Common myeloid progenitor, CD34-positive (primary cell): ENCODE measurements around the gene TMEM61.

Experiments used
- CTCF ChIA-PET: fragments of 350-600 bp; sonication (Branson Sonifier 250); formaldehyde crosslinking; loops from one replicate; lab custom pipeline; 2021; ENCODE audit warnings: antibody characterized with exemption; lab: Charles Lee
- POLR2A ChIA-PET: fragments of 350-600 bp; sonication (Branson Sonifier 250); formaldehyde crosslinking; loops from one replicate; lab custom pipeline; 2021; ENCODE audit warnings: antibody characterized with exemption; lab: Charles Lee
- DNase-seq, 3 donors: peaks; one replicate each; pipeline versions ENCODE4 v3.0.0 to v3.0.0-alpha.2; 2013
- H3K27ac ChIP-seq, 2 experiments: 1 replicate in 1 of 2; 2 replicates in 1 of 2; pipeline ENCODE4 v1.7.0; 2013; ENCODE audit warnings: inconsistent platforms in 2 of 2, low read length in 2 of 2, mild to moderate bottlenecking in 2 of 2, low read depth in 1 of 2, moderate library complexity in 1 of 2; ENCODE audit not compliant: severe bottlenecking in 2 of 2, insufficient read depth in 1 of 2, poor library complexity in 1 of 2
- H3K27me3 ChIP-seq, 5 experiments: replicated peaks in 2 of 5; 1 replicate in 3 of 5; 2 replicates in 2 of 5; pipeline versions ENCODE4 v1.6.1 to v1.7.0; 2013; ENCODE audit warnings: low read length in 4 of 5, mild to moderate bottlenecking in 2 of 5, moderate library complexity in 2 of 5, inconsistent platforms in 1 of 5; ENCODE audit not compliant: insufficient read depth in 5 of 5, control insufficient read depth in 4 of 5
- H3K36me3 ChIP-seq, 4 experiments: 1 replicate in 2 of 4; 2 replicates in 2 of 4; pipeline versions ENCODE4 v1.6.1 to v1.7.0; 2013; ENCODE audit warnings: low read length in 3 of 4, control low read depth in 1 of 4, mild to moderate bottlenecking in 1 of 4; ENCODE audit not compliant: control insufficient read depth in 4 of 4, insufficient read depth in 4 of 4
- H3K4me1 ChIP-seq, 4 experiments: 1 replicate in 3 of 4; 2 replicates in 1 of 4; pipeline versions ENCODE4 v1.6.1 to v1.7.1; 2013; ENCODE audit warnings: low read length in 3 of 4, mild to moderate bottlenecking in 3 of 4, control low read depth in 1 of 4, inconsistent platforms in 1 of 4, moderate library complexity in 1 of 4; ENCODE audit not compliant: control insufficient read depth in 4 of 4, insufficient read depth in 4 of 4; ENCODE audit errors: control extremely low read depth in 1 of 4
- H3K4me3 ChIP-seq, 7 experiments: 1 replicate in 4 of 7; 2 replicates in 3 of 7; pipeline versions ENCODE4 v1.5.1 to v1.7.0; 2013; ENCODE audit warnings: mild to moderate bottlenecking in 7 of 7, low read length in 6 of 7, moderate library complexity in 6 of 7, inconsistent platforms in 2 of 7, low read depth in 2 of 7, control low read depth in 1 of 7; ENCODE audit not compliant: insufficient read depth in 4 of 7, control insufficient read depth in 1 of 7; ENCODE audit errors: extremely low read depth in 1 of 7
- H3K9me3 ChIP-seq, 5 experiments: 1 replicate in 4 of 5; 2 replicates in 1 of 5; pipeline versions ENCODE4 v1.6.1 to v1.7.1; 2013; ENCODE audit warnings: low read length in 4 of 5, mild to moderate bottlenecking in 2 of 5, inconsistent platforms in 1 of 5, low read depth in 1 of 5, moderate library complexity in 1 of 5; ENCODE audit not compliant: control insufficient read depth in 4 of 5, insufficient read depth in 2 of 5; ENCODE audit errors: control extremely low read depth in 1 of 5
- WGBS: methylation state at CpG from one replicate; pipeline ENCODE4 v1.1.5; 2013; ENCODE audit not compliant: insufficient coverage; 5-methylcytosine and 5-hydroxymethylcytosine counted together

The TMEM61 gene

DNA sequence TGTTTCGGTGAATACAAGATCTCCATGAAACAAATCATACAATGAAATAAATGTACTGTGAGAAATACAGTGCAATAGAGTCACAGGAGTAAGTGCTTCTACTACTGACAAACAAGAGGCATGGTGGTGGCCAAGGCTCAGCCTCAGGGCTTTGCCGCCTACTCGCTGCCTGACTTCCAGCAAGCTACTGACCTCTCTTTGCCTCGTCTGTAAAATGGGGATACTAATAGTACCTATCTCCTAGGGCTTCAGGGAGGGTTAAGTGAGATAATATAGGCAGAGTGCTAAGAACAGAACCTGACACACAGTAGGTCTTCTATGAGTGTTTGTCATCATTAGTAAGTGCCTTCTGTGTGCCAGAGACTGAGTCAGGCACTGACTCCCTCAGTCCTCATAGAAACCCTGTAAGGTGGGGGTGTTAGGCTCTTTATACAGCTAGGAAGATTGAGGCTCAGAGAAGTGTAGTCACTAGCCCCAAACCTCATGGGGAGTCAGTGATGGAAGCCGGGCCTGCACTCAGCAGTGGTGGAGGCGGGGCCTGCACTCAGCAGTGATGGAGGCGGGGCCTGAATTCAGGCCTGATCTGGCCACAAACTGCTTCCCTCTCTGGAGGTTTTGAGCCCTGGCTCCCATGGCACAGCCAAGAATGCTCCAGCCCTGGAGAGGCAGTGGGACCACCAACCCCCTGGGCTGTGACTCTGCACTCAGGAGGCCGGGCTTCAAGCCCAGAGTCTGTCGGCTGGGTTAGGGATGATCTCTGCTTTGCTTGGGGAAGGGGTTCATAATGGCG is 25.1 kb downstream of the TMEM61 start:
- ChIA-PET POLR2A (no interaction called here), CTCF (interaction anchor here (1.1 to 2.5 kb wide), 2 partner anchors 9 to 17 kb away, joined by 3 to 12 read pairs; no protein-coding TSS in a partner anchor)
- WGBS = 94% methylated on average over 9 of the region's 10 CpGs

GRCh38 chr1:55006931-55007330 is 26.5 kb downstream of the TMEM61 start:
- POLR2A ChIA-PET = no interaction called here
- Histone ChIP-seq H3K9me3 (peaks cover 0 to 6% (median 0%) of the 10 kb centered on the region in 5 experiments), H3K4me1 (no peaks in the 10 kb centered on the region), H3K36me3 (no peaks in the 10 kb centered on the region), H3K27ac (no peak overlapping the region), H3K4me3 (no peak overlapping the region), H3K27me3 (peaks cover 0 to 3% (median 0%) of the 10 kb centered on the region in 5 experiments)
- WGBS = 94% methylated on average over 8 of the region's 12 CpGs
- CTCF ChIA-PET = interaction anchor here (1.0 to 2.5 kb wide), 3 partner anchors 10 to 62 kb away, joined by 3 to 12 read pairs (median 4); no protein-coding TSS in a partner anchor
- no peak for DNase-seq

More for the DNA sequence above, 25.1 kb downstream of the TMEM61 start:
- H3K27ac ChIP-seq = no peak overlapping the region
- DNase-seq = no peak
- no peak overlapping the region for H3K4me3 ChIP-seq
- peaks cover 0 to 3% (median 0%) of the 10 kb centered on the region in 5 experiments for H3K27me3 ChIP-seq
- H3K36me3 ChIP-seq = no peaks in the 10 kb centered on the region
- H3K9me3 ChIP-seq = peaks cover 0 to 6% (median 0%) of the 10 kb centered on the region in 5 experiments
- no peaks in the 10 kb centered on the region for H3K4me1 ChIP-seq

GRCh38 chr1:55007625-55008024 is 27.2 kb downstream of the TMEM61 start:
- POLR2A ChIA-PET = no interaction called here
- Histone ChIP-seq H3K27me3 (peaks cover 0 to 1% (median 0%) of the 10 kb centered on the region in 5 experiments), H3K9me3 (peaks cover 0 to 6% (median 0%) of the 10 kb centered on the region in 5 experiments), H3K36me3 (no peaks in the 10 kb centered on the region), H3K4me1 (no peaks in the 10 kb centered on the region), H3K4me3 (no peak overlapping the region), H3K27ac (no peak overlapping the region)
- no peak for DNase-seq
- CTCF ChIA-PET = interaction anchor here (1.0 to 2.5 kb wide), 3 partner anchors 11 to 63 kb away, joined by 3 to 12 read pairs (median 4); no protein-coding TSS in a partner anchor
- 94% methylated on average over 3 of the region's 3 CpGs for WGBS

DNA sequence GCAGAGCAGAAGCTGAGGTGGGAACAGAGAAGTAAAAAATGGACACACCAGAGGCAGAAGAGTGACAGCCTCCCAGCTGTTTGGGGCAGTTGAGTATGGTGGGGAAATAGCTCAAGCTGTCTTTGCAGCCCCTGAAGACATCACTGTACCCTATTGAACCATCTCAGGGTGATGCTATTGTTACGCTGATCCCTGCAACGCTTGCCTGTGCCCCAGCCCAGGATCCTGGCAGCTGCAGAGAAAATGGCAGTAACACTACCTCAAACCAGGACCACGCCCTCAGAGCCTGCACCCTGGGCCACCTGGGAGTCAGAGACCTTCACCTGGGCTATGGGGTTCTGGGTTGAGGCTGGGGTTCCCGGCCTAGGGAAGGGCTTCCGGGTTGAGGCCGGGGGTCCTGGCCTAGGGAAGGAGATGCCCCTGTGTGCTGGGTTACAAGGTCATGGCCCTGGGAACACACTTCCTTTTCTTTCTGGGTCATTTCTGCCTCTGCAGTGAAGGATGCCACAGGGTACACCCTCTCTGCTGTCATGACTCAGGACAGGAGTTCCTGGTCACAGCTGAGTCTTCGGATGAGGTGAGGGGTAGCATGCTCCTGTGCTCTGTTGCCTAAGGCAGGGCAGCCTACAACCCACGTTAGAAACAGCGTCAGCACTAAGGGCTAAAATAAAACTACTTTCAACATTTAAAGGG is 29.9 kb downstream of the TMEM61 start:
- CTCF ChIA-PET = interaction anchor here (0.8 to 1.7 kb wide), 4 partner anchors 12 to 65 kb away, joined by 3 to 6 read pairs (median 4); no protein-coding TSS in a partner anchor
- POLR2A ChIA-PET = no interaction called here
- no peak overlapping the region for H3K4me3 ChIP-seq
- 95% methylated on average over 9 of the region's 9 CpGs for WGBS
- H3K27ac ChIP-seq = no peak overlapping the region
- no peaks in the 10 kb centered on the region for H3K4me1 ChIP-seq
- DNase-seq = no peak
- no peaks in the 10 kb centered on the region for H3K36me3 ChIP-seq
- peaks cover 0 to 6% (median 0%) of the 10 kb centered on the region in 5 experiments for H3K9me3 ChIP-seq
- H3K27me3 ChIP-seq = peaks cover 0 to 2% (median 2%) of the 10 kb centered on the region in 5 experiments

DNA sequence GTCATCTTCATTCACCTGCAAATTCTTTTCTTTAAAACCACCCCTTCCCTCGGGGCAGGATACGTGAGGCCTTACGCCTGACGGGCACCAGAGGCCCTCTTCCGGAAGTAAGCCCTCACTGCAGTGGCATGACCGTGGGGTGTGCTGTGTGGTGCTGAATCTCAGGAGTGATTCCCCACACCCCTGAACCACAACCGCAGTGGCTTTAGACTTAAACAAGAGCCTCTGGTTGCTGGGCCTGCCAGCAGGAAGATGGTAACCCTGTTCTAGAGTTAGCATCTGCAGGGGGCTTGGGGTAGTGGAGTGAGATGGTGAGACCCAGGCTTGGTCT is 30.4 kb downstream of the TMEM61 start:
- Histone ChIP-seq H3K9me3 (peaks cover 0 to 6% (median 0%) of the 10 kb centered on the region in 5 experiments), H3K4me1 (no peaks in the 10 kb centered on the region), H3K27me3 (peaks cover 0 to 3% (median 2%) of the 10 kb centered on the region in 5 experiments), H3K4me3 (no peak overlapping the region), H3K27ac (no peak overlapping the region), H3K36me3 (no peaks in the 10 kb centered on the region)
- ChIA-PET POLR2A (no interaction called here), CTCF (interaction anchor here (0.8 to 1.7 kb wide), 2 partner anchors 11 to 66 kb away, joined by 3 to 6 read pairs; no protein-coding TSS in a partner anchor)
- WGBS = 97% methylated on average over 6 of the region's 7 CpGs
- DNase-seq = peak in 2 of 3 donors; percentile 18 to 40

DNA sequence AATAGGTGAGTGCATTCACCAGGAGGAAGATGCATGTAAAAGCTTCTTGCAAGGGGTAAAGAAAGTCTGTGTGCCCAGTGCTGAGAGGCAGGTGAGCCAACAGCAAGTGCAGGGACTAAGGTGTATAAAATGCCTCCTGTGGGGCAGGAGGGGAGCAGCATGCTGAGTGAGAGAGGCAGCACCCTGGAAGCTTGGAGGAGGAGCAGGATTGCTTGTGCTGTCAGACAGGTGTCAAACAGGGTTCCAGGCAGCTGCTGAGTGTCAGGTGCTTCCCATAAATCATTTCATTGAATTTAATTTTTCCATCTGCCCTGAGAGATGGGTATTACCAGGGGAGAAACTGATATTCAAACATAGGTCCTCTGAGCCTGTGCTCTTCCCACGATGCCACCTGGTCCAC is 32.2 kb downstream of the TMEM61 start:
- H3K4me3 ChIP-seq = no peak overlapping the region
- WGBS = 100% methylated on average over 1 of the region's 1 CpG
- CTCF ChIA-PET = interaction anchor here (1.0 to 1.8 kb wide), 3 partner anchors 9 to 11 kb away, joined by 4 to 5 read pairs (median 4); no protein-coding TSS in a partner anchor

More for the DNA sequence above, 32.2 kb downstream of the TMEM61 start:
- Histone ChIP-seq H3K4me1 (no peaks in the 10 kb centered on the region), H3K9me3 (peaks cover 0 to 6% (median 0%) of the 10 kb centered on the region in 5 experiments), H3K27me3 (peaks cover 0 to 5% (median 4%) of the 10 kb centered on the region in 5 experiments), H3K27ac (no peak overlapping the region), H3K36me3 (no peaks in the 10 kb centered on the region)
- no peak for DNase-seq
- POLR2A ChIA-PET = interaction anchor here (0.6 kb wide), 1 partner anchor 42 kb away, joined by 3 read pairs; no protein-coding TSS in a partner anchor
